ENCODE data around the gene ITGA11. TPM values are rescaled to one million over a fixed set of nuclear protein-coding genes. Genes with fewer than 3 reads are reported as not detected.

Gene ITGA11
- total RNA-seq, 1 donor from 2014 or later: 7.1 TPM

GRCh38 chr15:68322796-68323195, 109.2 kb downstream of the ITGA11 start:
- Histone ChIP-seq H3K27me3 (no peaks in the 10 kb centered on the region), H3K36me3 (no peaks in the 10 kb centered on the region), H3K27ac (no peak overlapping the region), H3K9me3 (no peaks in the 10 kb centered on the region), H3K4me1 (no peaks in the 10 kb centered on the region), H3K4me3 (no peak overlapping the region)
- TF ChIP-seq CTCF (IDR thresholded peaks at IDR 0.05): no peak
- DNase-seq: no peak
- ATAC-seq: no peak
- intact Hi-C loops (cut with DNase I): no loop called here

GRCh38 chr15:68321229-68321628, 110.7 kb downstream of the ITGA11 start:
- Histone ChIP-seq H3K9me3 (no peaks in the 10 kb centered on the region), H3K27me3 (no peaks in the 10 kb centered on the region), H3K4me3 (no peak overlapping the region), H3K27ac (no peak overlapping the region), H3K4me1 (no peaks in the 10 kb centered on the region), H3K36me3 (no peaks in the 10 kb centered on the region)
- intact Hi-C loops (cut with DNase I): no loop called here
- ATAC-seq (no peak), DNase-seq (no peak)
- TF ChIP-seq CTCF (IDR thresholded peaks at IDR 0.05): no peak

- no peaks in the 10 kb centered on the region for H3K27me3 ChIP-seq
- no peaks in the 10 kb centered on the region for H3K36me3 ChIP-seq
- H3K27ac ChIP-seq: no peak overlapping the region
- DNase-seq: peak; percentile 12
- no peak for ATAC-seq
- H3K4me1 ChIP-seq: no peaks in the 10 kb centered on the region
- H3K9me3 ChIP-seq: no peaks in the 10 kb centered on the region
- intact Hi-C loops (cut with DNase I): no loop called here
- H3K4me3 ChIP-seq: no peak overlapping the region
- no peak for TF ChIP-seq CTCF (IDR thresholded peaks at IDR 0.05)
Observed at GRCh38 chr15:68319997-68320396, 112.0 kb downstream of the ITGA11 start.

GRCh38 chr15:68318931-68319909, 112.7 kb downstream of the ITGA11 start:
- Histone ChIP-seq H3K36me3 (no peaks in the 10 kb centered on the region), H3K9me3 (no peaks in the 10 kb centered on the region), H3K27me3 (no peaks in the 10 kb centered on the region), H3K4me1 (no peaks in the 10 kb centered on the region), H3K4me3 (no peak overlapping the region), H3K27ac (no peak overlapping the region)
- TF ChIP-seq CTCF (IDR thresholded peaks at IDR 0.05): no peak
- DNase-seq (peak; percentile 61), ATAC-seq (no peak)
- intact Hi-C loops (cut with DNase I): no loop called here

- no peak overlapping the region for H3K4me3 ChIP-seq
- DNase-seq (peak; percentile 46), ATAC-seq (no peak)
- H3K9me3 ChIP-seq: no peaks in the 10 kb centered on the region
- intact Hi-C loops (cut with DNase I): no loop called here
- H3K27me3 ChIP-seq: no peaks in the 10 kb centered on the region
- no peak overlapping the region for H3K27ac ChIP-seq
- H3K36me3 ChIP-seq: no peaks in the 10 kb centered on the region
- no peaks in the 10 kb centered on the region for H3K4me1 ChIP-seq
- TF ChIP-seq CTCF (IDR thresholded peaks at IDR 0.05): no peak
Observed at GRCh38 chr15:68318008-68318835, 113.7 kb downstream of the ITGA11 start.
